Motor neuron (in vitro differentiated cells): ENCODE results near the gene C8B. TPM values are rescaled to one million over a fixed set of nuclear protein-coding genes. Genes with fewer than 3 reads are reported as not detected.
A peak's percentile ranks its signal among the peaks of the same experiment; 100 is the strongest.

Experiments used
- ATAC-seq, 8 experiments: fragments of 200-7000 bp; cut with Tn5 transposase; replicated peaks in 6 of 8; 2 replicates each; pipeline ENCODE4 v1.8.0; 2021; ENCODE audit warnings: mild to moderate bottlenecking in 8 of 8, moderate library complexity in 8 of 8
- H3K27ac ChIP-seq, 2 donors: fragments of 250-450 bp; sonication (Bioruptor Pico); 2 replicates each; pipeline ENCODE4 v1.9.0; 2021; ENCODE audit warnings: antibody characterized with exemption in 2 of 2, mild to moderate bottlenecking in 2 of 2, moderate library complexity in 1 of 2
- H3K4me1 ChIP-seq, 2 donors: fragments of 250-450 bp; sonication (Bioruptor Pico); replicated peaks in 1 of 2; 2 replicates each; pipeline ENCODE4 v1.6.1; 2021; ENCODE audit warnings: antibody characterized with exemption in 2 of 2, mild to moderate bottlenecking in 2 of 2, moderate library complexity in 1 of 2
- H3K4me3 ChIP-seq, 5 donors: fragments of 250-450 bp; sonication (Bioruptor Pico); 2 replicates each; pipeline ENCODE4 v1.9.0; 2021; ENCODE audit warnings: antibody characterized with exemption in 5 of 5, mild to moderate bottlenecking in 5 of 5, moderate library complexity in 4 of 5
- WGBS, 10 experiments: fragments of 450-650 bp; shearing (Covaris generic); methylation state at CpG; one replicate each; pipeline ENCODE4 v1.0.0; 2022; 5-methylcytosine and 5-hydroxymethylcytosine counted together
- in situ Hi-C, 9 experiments: fragments of 400-800 bp; cut with MboI; loops; one replicate each; pipeline ENCODE4 v1.15.0; 2021; ENCODE audit warnings: low sequenced_read_pairs in 9 of 9, low pct_unique_long_range_greater_than_20kb in 2 of 9; ENCODE audit not compliant: unreplicated experiment in 9 of 9
- total RNA-seq, 8 experiments: library from RNA; unstranded; fragments of 300-600 nt; gene quantifications; 2 replicates each; pipeline versions ENCODE4 v1.2.3 to v1.2.4, GENCODE V29; 2022

The C8B gene
- total RNA-seq, 8 experiments from 2014 or later: 0.19 to 0.55 TPM; not detected in 6

DNA sequence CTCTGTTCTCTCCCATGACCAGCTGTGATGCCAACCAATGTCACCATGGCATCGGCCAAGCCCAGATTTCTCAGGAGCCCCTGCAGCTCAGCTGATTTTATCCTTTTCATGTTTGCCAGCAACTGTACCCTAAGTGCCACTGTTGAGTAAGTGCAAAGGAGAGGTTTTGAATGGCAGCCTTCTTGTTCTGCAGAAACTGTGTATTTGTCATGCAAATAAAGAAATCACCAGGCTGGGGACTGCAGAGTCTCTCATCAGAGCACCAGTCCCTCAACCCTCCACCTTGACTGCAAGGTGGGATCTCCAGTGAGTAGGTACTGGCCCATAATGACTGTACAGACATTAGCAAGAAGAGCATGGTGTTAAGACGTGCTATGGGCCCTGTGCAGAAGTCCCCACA is 26.6 kb downstream of the C8B start:
- no peak overlapping the region for H3K27ac ChIP-seq
- no peak overlapping the region for H3K4me3 ChIP-seq
- in situ Hi-C loops: no loop called here
- ATAC-seq: peak in 1 of 8 experiments; percentile 32
- 14 to 100% (median 69%) methylated on average over 1 to 2 of the region's 2 CpGs; no CpG with 5 or more reads in 3 of the 10 experiments for WGBS, 10 experiments
- H3K4me1 ChIP-seq: peaks cover 6 to 7% of the 10 kb centered on the region in 2 donors

DNA sequence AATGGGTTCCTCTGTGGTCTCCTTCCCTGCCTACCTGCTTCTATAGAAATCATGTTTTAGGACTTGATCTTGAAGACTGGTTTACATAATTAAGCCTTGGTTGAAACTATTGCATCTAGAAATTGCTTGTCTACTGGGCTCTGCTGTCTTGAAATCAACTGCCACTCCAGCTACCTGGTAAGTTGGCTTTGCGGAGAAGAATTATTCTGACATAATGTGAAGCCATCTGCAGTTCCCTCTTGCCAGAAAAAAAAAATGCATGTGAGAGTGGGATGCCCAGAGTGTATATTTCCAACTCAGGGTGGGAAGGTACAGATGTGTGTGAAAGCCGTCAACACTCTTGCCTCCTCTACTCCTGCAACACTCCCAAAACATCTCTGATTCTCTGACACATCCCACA is 27.2 kb downstream of the C8B start:
- 80 to 100% (median 94%) methylated on average over 1 to 2 of the region's 2 CpGs; no CpG with 5 or more reads in 5 of the 10 experiments for WGBS, 10 experiments
- in situ Hi-C loops: no loop called here
- Histone ChIP-seq H3K27ac (no peak overlapping the region), H3K4me3 (no peak overlapping the region), H3K4me1 (peaks cover 6 to 7% of the 10 kb centered on the region in 2 donors)
- ATAC-seq: no peak

DNA sequence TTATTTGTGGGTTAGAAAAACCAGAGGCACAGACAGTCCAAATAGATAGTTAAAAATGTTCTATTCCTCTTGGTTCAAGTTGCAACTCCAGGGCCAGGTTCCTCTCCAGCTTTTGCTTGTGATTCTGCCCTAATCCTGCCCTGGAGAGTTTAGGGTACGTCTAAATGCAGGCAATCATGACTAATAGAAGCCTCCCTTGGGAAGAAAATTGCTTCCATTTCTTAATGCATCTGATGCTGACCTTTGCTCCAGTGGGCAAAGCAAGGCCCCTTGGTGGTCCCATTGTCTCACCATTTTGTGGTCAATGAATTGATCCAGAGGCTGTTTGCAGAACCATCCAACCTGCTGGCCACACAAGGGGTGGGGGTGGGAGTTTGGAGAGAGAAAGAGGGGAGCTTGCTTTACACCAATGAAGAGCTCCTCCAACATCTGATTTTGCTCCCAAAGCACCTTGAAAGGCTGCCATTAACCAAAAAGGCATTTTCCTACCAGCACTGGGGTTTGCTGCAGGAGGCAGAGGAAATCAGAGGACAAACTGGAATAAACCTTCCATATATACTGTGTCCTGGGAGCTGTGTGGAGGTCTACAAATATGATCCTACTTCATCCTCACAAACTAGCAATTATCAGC is 31.3 kb downstream of the C8B start:
- WGBS, 10 experiments: 0 to 57% (median 13%) methylated on average over 1 of the region's 1 CpG; no CpG with 5 or more reads in 5 of the 10 experiments
- in situ Hi-C loops: no loop called here
- Histone ChIP-seq H3K4me1 (peaks cover 6 to 9% of the 10 kb centered on the region in 2 donors), H3K27ac (no peak overlapping the region), H3K4me3 (no peak overlapping the region)
- ATAC-seq: peak in 1 of 8 experiments; percentile 23

DNA sequence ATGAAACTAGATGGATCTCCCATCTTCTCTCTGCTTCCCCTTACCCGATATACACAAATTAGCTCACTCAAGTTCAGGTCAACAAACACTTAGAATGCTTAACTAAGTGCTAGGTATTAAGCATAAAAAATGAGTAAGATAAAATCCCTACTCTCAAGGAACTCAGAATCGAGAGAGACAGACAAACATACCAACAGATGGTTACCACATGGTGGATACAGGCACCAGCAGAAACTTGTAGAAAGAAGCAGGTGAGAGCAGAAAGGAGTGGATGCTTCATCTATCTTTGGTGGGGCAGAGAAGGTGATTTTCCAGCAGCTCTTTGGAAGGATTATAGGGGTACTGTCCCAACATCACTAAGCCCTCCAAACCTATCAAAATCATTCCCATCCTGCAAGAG is 32.2 kb downstream of the C8B start:
- in situ Hi-C loops: no loop called here
- peak in 1 of 8 experiments; percentile 23 for ATAC-seq
- WGBS, 10 experiments: 0 to 100% (median 91%) methylated on average over 1 to 2 of the region's 2 CpGs; no CpG with 5 or more reads in 3 of the 10 experiments
- Histone ChIP-seq H3K27ac (no peak overlapping the region), H3K4me3 (no peak overlapping the region), H3K4me1 (peaks cover 0 to 9% of the 10 kb centered on the region in 2 donors)

DNA sequence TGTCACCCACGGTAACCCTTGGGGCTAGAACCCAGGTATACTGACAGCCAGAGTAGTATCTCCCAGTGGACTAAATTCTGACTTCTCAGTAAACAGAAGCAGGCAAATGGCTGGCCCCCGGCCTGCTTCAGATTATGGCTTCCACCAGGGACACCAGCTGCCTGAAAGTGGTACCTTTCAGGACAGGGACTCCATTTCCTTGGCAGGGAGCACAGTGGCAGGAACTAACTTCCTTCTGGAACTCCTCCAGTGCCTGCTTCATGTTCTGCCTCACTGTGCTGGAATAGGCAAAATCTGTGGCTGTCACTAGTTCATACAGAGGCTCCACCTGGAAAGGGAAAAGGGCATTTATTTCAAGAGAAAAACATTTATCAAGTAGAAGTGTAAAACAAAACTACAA is 32.7 kb downstream of the C8B start:
- Histone ChIP-seq H3K4me3 (no peak overlapping the region), H3K27ac (no peak overlapping the region), H3K4me1 (peaks cover 0 to 10% of the 10 kb centered on the region in 2 donors)
- in situ Hi-C loops: no loop called here
- 0 to 100% (median 80%) methylated on average over 1 to 2 of the region's 2 CpGs; no CpG with 5 or more reads in 3 of the 10 experiments for WGBS, 10 experiments
- no peak for ATAC-seq

DNA sequence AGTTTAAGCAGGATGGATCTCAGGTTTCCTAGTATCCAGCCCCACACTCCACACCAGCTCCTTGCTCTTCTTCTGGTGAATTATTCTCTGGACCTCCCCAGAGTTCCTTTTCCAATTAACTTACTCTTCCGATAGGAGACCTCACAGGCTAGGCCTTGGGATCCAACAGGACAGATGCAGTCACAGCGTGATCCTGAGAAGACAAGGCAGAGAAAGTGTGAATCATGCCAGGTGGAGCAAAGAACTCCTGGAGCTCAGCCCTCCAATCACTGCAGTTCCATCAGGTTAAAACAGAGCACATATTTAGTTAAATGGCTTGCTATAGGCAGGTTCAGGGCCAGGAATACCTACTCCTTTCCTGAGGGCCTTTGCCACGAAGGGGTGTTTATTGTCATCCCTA is 34.1 kb downstream of the C8B start:
- Histone ChIP-seq H3K27ac (no peak overlapping the region), H3K4me1 (peaks cover 0 to 20% of the 10 kb centered on the region in 2 donors), H3K4me3 (no peak overlapping the region)
- ATAC-seq: no peak
- in situ Hi-C loops: no loop called here
- 0 to 100% (median 80%) methylated on average over 1 to 3 of the region's 3 CpGs; no CpG with 5 or more reads in 1 of the 10 experiments for WGBS, 10 experiments

DNA sequence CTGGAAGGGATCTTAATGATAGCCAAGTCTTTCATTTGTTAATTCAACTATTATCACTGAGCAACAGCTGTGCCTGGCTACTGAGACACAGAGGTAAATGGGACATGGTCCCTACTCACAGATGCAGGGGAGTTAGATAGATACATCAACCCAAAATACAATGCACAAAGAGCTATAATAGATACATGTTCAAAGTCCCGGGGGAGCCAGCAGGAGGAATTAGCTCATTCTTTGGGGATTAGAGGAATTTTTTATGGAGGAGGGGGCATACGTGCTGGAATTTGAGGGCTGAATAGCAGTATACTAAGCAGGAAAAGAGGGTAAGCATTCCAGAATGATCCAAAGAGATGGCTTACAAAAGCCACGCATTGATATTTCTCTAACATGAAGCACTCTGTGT is 34.6 kb downstream of the C8B start:
- in situ Hi-C loops: no loop called here
- Histone ChIP-seq H3K4me3 (no peak overlapping the region), H3K27ac (no peak overlapping the region), H3K4me1 (peaks cover 0 to 20% of the 10 kb centered on the region in 2 donors)
- WGBS, 10 experiments: 20 to 80% (median 46%) methylated on average over 1 to 3 of the region's 3 CpGs; no CpG with 5 or more reads in 1 of the 10 experiments
- ATAC-seq: no peak

DNA sequence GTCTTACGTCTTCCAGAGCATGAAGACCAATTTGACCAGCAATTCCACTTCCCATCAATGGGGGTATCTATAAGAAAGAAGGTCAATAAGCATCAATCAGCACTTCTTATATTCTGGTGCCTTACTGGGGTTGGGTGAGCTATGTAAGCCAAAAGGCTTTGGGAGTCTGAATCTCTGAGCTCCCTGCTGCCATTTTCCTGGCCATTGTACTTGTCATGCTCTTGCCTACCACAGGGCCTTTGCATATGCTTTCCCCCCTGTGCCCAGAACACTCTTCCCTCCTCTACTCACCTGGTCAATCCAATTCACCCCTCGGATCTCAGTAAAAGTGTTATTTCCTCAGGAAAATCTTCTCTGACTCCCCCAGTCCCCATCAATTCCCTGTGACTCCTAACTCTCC is 36.3 kb downstream of the C8B start:
- in situ Hi-C loops: no loop called here
- no peak for ATAC-seq
- H3K4me3 ChIP-seq: no peak overlapping the region
- no peak overlapping the region for H3K27ac ChIP-seq
- peaks cover 0 to 14% of the 10 kb centered on the region in 2 donors for H3K4me1 ChIP-seq
- WGBS, 10 experiments: 17 to 90% (median 73%) methylated on average over 1 to 2 of the region's 2 CpGs; no CpG with 5 or more reads in 4 of the 10 experiments

DNA sequence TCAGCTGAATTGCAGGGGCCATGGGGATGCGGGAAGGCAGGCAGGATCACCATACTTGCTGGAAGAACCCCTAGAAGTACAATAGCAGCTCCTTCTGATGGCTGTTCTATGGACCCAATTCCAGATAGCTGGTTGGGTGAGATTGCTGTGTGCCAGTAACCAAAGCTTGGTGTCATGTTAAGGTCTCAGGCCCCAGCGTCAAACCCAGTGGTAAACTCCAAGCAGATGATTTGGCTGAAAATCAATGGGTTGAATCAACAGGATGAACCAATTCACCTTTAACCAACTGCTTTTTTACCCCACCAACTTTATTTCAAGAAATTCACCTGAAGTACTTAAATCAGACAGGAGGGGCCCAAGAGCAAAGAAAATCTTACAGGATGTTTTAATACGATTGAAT is 37.8 kb downstream of the C8B start:
- WGBS, 10 experiments: 25 to 100% (median 91%) methylated on average over 1 to 3 of the region's 3 CpGs; no CpG with 5 or more reads in 1 of the 10 experiments
- Histone ChIP-seq H3K27ac (no peak overlapping the region), H3K4me1 (peaks cover 0 to 22% of the 10 kb centered on the region in 2 donors), H3K4me3 (no peak overlapping the region)
- no peak for ATAC-seq
- in situ Hi-C loops: no loop called here

DNA sequence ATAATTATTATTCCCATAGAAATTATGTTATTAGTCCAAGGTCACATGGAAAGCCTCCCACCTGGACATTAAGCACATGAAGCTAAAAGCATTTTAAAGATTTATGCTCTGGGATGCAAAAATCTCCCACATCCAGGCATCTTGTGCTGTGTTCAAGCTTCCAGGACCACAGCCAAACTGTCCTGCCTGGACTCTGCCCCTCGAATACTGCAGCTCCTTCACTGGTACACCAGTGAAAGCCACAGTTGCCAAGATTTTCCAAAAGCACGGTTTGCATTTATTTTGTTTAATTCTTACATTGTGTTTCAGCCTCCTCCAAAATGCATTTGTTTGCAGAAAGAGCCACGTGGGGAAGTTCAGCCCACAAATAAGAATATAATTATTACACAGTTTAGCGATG is 38.6 kb downstream of the C8B start:
- peaks cover 0 to 22% of the 10 kb centered on the region in 2 donors for H3K4me1 ChIP-seq
- H3K4me3 ChIP-seq: no peak overlapping the region
- H3K27ac ChIP-seq: no peak overlapping the region
- in situ Hi-C loops: no loop called here
- WGBS, 10 experiments: 14 to 78% (median 70%) methylated on average over 2 to 4 of the region's 4 CpGs; no CpG with 5 or more reads in 3 of the 10 experiments
- no peak for ATAC-seq

DNA sequence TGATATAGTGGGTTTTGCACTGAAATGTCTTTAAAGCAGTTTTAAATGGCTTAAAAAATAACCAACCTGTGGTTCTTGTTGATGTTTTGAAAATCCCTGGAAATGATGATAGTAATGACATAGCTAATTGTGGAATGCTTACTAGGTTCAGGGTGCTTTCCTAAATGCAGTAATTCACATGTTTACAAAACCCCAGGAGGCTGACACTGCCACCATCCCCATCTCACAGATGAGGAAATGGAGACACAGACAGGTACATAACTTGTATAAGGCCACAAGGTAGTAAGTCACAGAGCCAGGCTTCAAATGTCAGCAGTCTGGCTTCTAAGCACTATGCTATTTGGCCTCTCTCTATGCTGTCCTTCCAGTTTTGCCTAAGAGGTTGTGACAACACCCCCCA is 40.6 kb downstream of the C8B start:
- no peak overlapping the region for H3K4me3 ChIP-seq
- in situ Hi-C loops: no loop called here
- no peak overlapping the region for H3K27ac ChIP-seq
- no peak for ATAC-seq
- peaks cover 14 to 31% of the 10 kb centered on the region in 2 donors for H3K4me1 ChIP-seq

DNA sequence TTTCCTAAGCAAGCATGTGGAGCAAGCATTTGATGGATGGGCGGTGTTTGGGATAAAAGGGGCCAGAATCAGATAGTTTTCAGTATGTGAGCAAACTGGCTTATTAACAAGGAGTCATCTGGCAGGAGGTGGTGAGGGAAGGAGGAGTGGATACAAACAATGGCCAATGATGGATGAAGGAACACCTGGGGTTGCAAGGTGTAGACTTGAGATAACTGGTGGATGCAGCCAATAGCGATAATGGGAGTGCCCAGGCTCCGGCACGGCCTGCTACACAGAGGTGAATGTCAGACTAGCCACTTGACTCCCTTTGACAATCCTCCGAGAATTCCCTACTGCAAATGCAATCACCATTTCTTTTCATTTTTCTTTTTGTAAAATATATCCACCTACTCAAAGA is 41.7 kb downstream of the C8B start:
- no peak overlapping the region for H3K27ac ChIP-seq
- ATAC-seq: no peak

DNA sequence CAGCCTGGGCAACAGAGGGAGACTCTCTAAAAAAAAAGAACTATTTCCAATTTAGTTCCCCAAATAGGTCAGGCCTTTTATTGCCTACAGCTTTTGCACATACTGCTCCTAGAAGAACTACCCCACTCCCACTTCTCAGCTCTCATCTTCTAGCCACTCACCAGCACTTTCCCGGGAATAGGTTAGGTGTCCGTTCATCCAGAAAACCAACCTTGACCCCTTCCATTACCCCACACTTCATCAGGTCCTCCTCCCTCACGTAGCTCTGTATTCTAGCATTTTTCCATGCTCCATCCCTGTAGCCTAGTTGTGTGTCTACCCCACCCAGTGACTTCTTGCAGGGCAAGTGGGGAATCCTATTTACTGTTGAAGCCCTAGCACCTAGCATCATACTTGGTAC is 42.6 kb downstream of the C8B start:
- ATAC-seq: no peak
- WGBS, 10 experiments: 0 to 100% (median 43%) methylated on average over 1 to 3 of the region's 3 CpGs; no CpG with 5 or more reads in 3 of the 10 experiments

More for the DNA sequence above, 41.7 kb downstream of the C8B start:
- Histone ChIP-seq H3K4me1 (peaks cover 14 to 31% of the 10 kb centered on the region in 2 donors), H3K4me3 (no peak overlapping the region)
- in situ Hi-C loops: no loop called here
- WGBS, 10 experiments: 68 to 100% (median 87%) methylated on average over 1 to 5 of the region's 5 CpGs; no CpG with 5 or more reads in 1 of the 10 experiments

DNA sequence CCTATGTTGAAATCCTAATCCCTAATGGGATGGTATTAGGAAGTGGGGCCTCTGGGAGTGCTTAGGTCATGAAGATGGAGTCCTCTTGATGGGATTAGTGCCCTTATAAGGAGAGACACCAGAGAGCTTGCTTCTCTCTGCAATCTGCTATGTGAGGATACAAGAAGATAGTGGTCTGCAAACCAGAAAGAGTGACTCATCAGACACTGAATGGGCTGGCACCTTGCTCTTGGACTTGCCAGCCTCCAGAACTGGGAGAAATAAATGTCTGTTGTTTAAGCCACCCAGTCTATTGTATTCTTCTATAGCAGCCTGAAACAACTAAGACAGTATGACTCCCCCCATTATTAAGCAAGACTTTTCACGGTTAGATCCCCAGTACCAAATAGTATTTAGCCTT is 43.3 kb downstream of the C8B start:
- Histone ChIP-seq H3K4me3 (no peak overlapping the region), H3K27ac (no peak overlapping the region), H3K4me1 (peaks cover 15 to 25% of the 10 kb centered on the region in 2 donors)
- 22 to 100% (median 83%) methylated on average over 1 of the region's 1 CpG; no CpG with 5 or more reads in 3 of the 10 experiments for WGBS, 10 experiments
- ATAC-seq: no peak
- in situ Hi-C loops: no loop called here

More for the DNA sequence above, 42.6 kb downstream of the C8B start:
- H3K4me1 ChIP-seq: peaks cover 14 to 30% of the 10 kb centered on the region in 2 donors
- H3K4me3 ChIP-seq: no peak overlapping the region
- H3K27ac ChIP-seq: no peak overlapping the region
- in situ Hi-C loops: no loop called here
